ENCODE measurements around the gene LOXHD1. TPM values are rescaled to one million over a fixed set of nuclear protein-coding genes. Genes with fewer than 3 reads are reported as not detected.
A peak's percentile ranks its signal among the peaks of the same experiment; 100 is the strongest.

LOXHD1 gene
- total and polyA plus RNA-seq, 2 of the 13 experiments (the other 11 are each of a cell fraction or from before 2014, with no cell fraction given), result not detected

DNA sequence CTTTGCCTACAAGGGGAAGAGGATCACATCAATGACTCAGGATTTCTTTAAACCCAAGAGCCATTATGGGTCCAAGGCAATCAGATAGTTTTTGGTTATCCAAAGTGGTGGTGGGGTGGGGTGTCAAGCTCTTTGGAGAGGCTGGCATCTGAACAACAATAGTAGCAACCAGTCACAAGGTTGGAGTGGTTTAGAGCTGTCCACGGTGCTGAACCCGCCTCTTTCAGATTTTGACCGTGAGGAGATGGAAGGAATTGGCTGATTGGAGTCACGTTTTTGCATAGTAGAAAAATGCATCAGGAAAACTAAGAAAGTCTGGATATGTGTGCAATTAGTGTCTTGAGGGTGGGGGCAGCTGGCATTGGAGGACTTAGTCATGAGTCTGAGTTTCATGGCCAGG lies 159.9 kb downstream of the LOXHD1 start:
- ChIA-PET POLR2A (no interaction called here), CTCF (ENCODE audit: low intra/inter-chr PET ratio, low total read pairs) (no interaction called here)
- Histone ChIP-seq H3K9me3 (ENCODE audit: low read length) (no peaks in the 10 kb centered on the region), H2AFZ (ENCODE audit: low read length) (no peak overlapping the region), H3K27me3 (ENCODE audit: control insufficient read depth in 1 of 2, insufficient read depth in 2 of 2, low read length in 2 of 2) (no peaks in the 10 kb centered on the region), H3K4me2 (ENCODE audit: low read depth, low read length) (no peak overlapping the region), H3K4me3 (replicated peaks in 1 of 3; ENCODE audit: insufficient read depth in 1 of 3, low read depth in 2 of 3, low read length in 3 of 3) (no peak overlapping the region), H3K27ac (ENCODE audit: extremely low read length, insufficient read depth, low read length) (no peak overlapping the region), H4K20me1 (ENCODE audit: insufficient read depth, low read length) (no peaks in the 10 kb centered on the region), H3K9ac (ENCODE audit: insufficient read depth, low read depth, low read length) (no peak overlapping the region), H3K36me3 (replicated peaks in 1 of 2; ENCODE audit: control insufficient read depth in 1 of 2, insufficient read depth in 2 of 2, low read length in 2 of 2) (no peaks in the 10 kb centered on the region), H3K4me1 (ENCODE audit: insufficient read depth, low read length) (no peaks in the 10 kb centered on the region), H3K79me2 (ENCODE audit: insufficient read depth, low read length) (no peaks in the 10 kb centered on the region)
- ATAC-seq, result no peak
- WGBS (ENCODE audit: low lambda C conversion rate), result 3% methylated on average over 4 of the region's 4 CpGs
- intact Hi-C loops (cut with micrococcal nuclease; ENCODE audit: unreplicated experiment), result no loop called here
- no TSS peak for BruUV-seq (replicated peaks)
- peak; percentile 10 for DNase-seq (ENCODE audit: low spot score)
- FAIRE-seq, result no peak
- in situ Hi-C loops (cut with HindIII; ENCODE audit: extremely low pct_ligation_motif_present, low pct_unique_long_range_greater_than_20kb), result loop anchor here (25.0 kb wide), 1 partner anchor 360 kb away; no protein-coding TSS in a partner anchor
- TF ChIP-seq ZNF234 (CRISPR knock-in tag; conservative IDR thresholded peaks at IDR 0.05) (no peak), WIZ (CRISPR knock-in tag; IDR thresholded peaks at IDR 0.05) (peak; percentile 72; the same call in 1 of the 2 replicates), NR1H2 (CRISPR knock-in tag; IDR thresholded peaks at IDR 0.05; ENCODE audit: borderline replicate concordance, low read depth) (no peak), XBP1 (CRISPR knock-in tag; IDR thresholded peaks at IDR 0.05) (0 out of 2 replicates have a peak, but pooled peaks have one; percentile 32), ZNF713 (CRISPR knock-in tag; IDR thresholded peaks at IDR 0.05) (no peak), ZNF781 (CRISPR knock-in tag; IDR thresholded peaks at IDR 0.05; ENCODE audit: borderline replicate concordance, not compliant biosample characterization) (no peak), ZNF136 (CRISPR knock-in tag; IDR thresholded peaks at IDR 0.05; ENCODE audit: low read depth) (no peak), MTF1 (CRISPR knock-in tag; IDR thresholded peaks at IDR 0.05) (no peak), KDM5B (CRISPR knock-in tag; IDR thresholded peaks at IDR 0.05; ENCODE audit: borderline replicate concordance) (no peak), ZNF550 (CRISPR knock-in tag; IDR thresholded peaks at IDR 0.05; ENCODE audit: borderline replicate concordance) (no peak), ZSCAN22 (CRISPR knock-in tag; IDR thresholded peaks at IDR 0.05) (no peak), ZNF589 (CRISPR knock-in tag; conservative IDR thresholded peaks at IDR 0.05) (no peak), HNRNPLL (IDR thresholded peaks at IDR 0.05; ENCODE audit: low read depth, low read length, poor library complexity, severe bottlenecking) (no peak), ZSCAN9 (CRISPR knock-in tag; IDR thresholded peaks at IDR 0.05; ENCODE audit: borderline replicate concordance) (peak; percentile 61; the same call in 1 of the 2 replicates)
- TF ChIP-seq, protein P1, sequence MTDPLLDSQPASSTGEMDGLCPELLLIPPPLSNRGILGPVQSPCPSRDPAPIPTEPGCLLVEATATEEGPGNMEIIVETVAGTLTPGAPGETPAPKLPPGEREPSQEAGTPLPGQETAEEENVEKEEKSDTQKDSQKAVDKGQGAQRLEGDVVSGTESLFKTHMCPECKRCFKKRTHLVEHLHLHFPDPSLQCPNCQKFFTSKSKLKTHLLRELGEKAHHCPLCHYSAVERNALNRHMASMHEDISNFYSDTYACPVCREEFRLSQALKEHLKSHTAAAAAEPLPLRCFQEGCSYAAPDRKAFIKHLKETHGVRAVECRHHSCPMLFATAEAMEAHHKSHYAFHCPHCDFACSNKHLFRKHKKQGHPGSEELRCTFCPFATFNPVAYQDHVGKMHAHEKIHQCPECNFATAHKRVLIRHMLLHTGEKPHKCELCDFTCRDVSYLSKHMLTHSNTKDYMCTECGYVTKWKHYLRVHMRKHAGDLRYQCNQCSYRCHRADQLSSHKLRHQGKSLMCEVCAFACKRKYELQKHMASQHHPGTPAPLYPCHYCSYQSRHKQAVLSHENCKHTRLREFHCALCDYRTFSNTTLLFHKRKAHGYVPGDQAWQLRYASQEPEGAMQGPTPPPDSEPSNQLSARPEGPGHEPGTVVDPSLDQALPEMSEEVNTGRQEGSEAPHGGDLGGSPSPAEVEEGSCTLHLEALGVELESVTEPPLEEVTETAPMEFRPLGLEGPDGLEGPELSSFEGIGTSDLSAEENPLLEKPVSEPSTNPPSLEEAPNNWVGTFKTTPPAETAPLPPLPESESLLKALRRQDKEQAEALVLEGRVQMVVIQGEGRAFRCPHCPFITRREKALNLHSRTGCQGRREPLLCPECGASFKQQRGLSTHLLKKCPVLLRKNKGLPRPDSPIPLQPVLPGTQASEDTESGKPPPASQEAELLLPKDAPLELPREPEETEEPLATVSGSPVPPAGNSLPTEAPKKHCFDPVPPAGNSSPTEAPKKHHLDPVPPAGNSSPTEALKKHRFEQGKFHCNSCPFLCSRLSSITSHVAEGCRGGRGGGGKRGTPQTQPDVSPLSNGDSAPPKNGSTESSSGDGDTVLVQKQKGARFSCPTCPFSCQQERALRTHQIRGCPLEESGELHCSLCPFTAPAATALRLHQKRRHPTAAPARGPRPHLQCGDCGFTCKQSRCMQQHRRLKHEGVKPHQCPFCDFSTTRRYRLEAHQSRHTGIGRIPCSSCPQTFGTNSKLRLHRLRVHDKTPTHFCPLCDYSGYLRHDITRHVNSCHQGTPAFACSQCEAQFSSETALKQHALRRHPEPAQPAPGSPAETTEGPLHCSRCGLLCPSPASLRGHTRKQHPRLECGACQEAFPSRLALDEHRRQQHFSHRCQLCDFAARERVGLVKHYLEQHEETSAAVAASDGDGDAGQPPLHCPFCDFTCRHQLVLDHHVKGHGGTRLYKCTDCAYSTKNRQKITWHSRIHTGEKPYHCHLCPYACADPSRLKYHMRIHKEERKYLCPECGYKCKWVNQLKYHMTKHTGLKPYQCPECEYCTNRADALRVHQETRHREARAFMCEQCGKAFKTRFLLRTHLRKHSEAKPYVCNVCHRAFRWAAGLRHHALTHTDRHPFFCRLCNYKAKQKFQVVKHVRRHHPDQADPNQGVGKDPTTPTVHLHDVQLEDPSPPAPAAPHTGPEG (CRISPR knock-in tag; IDR thresholded peaks at IDR 0.05), result no peak
- TF ChIP-seq, protein P2, sequence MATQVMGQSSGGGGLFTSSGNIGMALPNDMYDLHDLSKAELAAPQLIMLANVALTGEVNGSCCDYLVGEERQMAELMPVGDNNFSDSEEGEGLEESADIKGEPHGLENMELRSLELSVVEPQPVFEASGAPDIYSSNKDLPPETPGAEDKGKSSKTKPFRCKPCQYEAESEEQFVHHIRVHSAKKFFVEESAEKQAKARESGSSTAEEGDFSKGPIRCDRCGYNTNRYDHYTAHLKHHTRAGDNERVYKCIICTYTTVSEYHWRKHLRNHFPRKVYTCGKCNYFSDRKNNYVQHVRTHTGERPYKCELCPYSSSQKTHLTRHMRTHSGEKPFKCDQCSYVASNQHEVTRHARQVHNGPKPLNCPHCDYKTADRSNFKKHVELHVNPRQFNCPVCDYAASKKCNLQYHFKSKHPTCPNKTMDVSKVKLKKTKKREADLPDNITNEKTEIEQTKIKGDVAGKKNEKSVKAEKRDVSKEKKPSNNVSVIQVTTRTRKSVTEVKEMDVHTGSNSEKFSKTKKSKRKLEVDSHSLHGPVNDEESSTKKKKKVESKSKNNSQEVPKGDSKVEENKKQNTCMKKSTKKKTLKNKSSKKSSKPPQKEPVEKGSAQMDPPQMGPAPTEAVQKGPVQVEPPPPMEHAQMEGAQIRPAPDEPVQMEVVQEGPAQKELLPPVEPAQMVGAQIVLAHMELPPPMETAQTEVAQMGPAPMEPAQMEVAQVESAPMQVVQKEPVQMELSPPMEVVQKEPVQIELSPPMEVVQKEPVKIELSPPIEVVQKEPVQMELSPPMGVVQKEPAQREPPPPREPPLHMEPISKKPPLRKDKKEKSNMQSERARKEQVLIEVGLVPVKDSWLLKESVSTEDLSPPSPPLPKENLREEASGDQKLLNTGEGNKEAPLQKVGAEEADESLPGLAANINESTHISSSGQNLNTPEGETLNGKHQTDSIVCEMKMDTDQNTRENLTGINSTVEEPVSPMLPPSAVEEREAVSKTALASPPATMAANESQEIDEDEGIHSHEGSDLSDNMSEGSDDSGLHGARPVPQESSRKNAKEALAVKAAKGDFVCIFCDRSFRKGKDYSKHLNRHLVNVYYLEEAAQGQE (IDR thresholded peaks at IDR 0.05; ENCODE audit: borderline replicate concordance in 1 of 2, low read depth in 1 of 2, low read length in 2 of 2), result peak; percentile 86 to 98
